Loucy (cell line): ENCODE results near the gene TMEM232.

ENCODE experiments used
- CTCF ChIP-seq: fragments of 200-600 bp; sonication (generic); conservative IDR thresholded peaks from 2 replicates; pipeline ENCODE4 v1.5.1; 2014; ENCODE audit warnings: mild to moderate bottlenecking, antibody characterized with exemption, low read length
- EZH2phosphoT487 ChIP-seq: fragments of 200-600 bp; IDR thresholded peaks from 2 replicates; pipeline ENCODE4 v1.6.1; 2018; ENCODE audit warnings: antibody characterized with exemption, mild to moderate bottlenecking, moderate library complexity, borderline replicate concordance

- no peak for TF ChIP-seq CTCF
- no peak for TF ChIP-seq EZH2phosphoT487
Observed at GRCh38 chr5:110738503-110738811, 12.0 kb upstream of the TMEM232 start.
